Endodermal cell (in vitro differentiated cells): ENCODE data around the gene GOLGA8S. TPM values are rescaled to one million over a fixed set of nuclear protein-coding genes. Genes with fewer than 3 reads are reported as not detected.
"Not testable (repeated sequence)": the region's sequence is repeated elsewhere in the genome, so short reads cannot be mapped to it uniquely, and the experiment has no call there.

ENCODE experiments used
- DNase-seq: peaks from one replicate; pipeline ENCODE4 v3.0.0-alpha.2; 2017
- H3K27ac ChIP-seq: 2 replicates; pipeline ENCODE4 v1.5.1; 2013; ENCODE audit warnings: mild to moderate bottlenecking, low read depth, low read length, moderate library complexity
- H3K27me3 ChIP-seq: 2 replicates; pipeline ENCODE4 v1.6.1; 2013; ENCODE audit warnings: mild to moderate bottlenecking, low read length, moderate library complexity; ENCODE audit not compliant: insufficient read depth, control insufficient read depth, poor library complexity, severe bottlenecking
- H3K36me3 ChIP-seq: 2 replicates; pipeline ENCODE4 v1.7.0; 2013; ENCODE audit warnings: mild to moderate bottlenecking, low read length, moderate library complexity; ENCODE audit not compliant: control insufficient read depth, insufficient read depth
- H3K4me1 ChIP-seq: one replicate; pipeline ENCODE4 v1.7.0; 2013; ENCODE audit warnings: low read length; ENCODE audit not compliant: control insufficient read depth, insufficient read depth
- H3K4me3 ChIP-seq: 2 replicates; pipeline ENCODE4 v1.5.1; 2013; ENCODE audit warnings: mild to moderate bottlenecking, low read length, moderate library complexity
- H3K9ac ChIP-seq: 2 replicates; pipeline ENCODE4 v1.6.1; 2013; ENCODE audit warnings: mild to moderate bottlenecking, low read length, moderate library complexity; ENCODE audit not compliant: poor library complexity, severe bottlenecking; ENCODE audit errors: extremely low read depth
- H3K9me3 ChIP-seq: 2 replicates; pipeline ENCODE4 v1.6.1; 2013; ENCODE audit warnings: mild to moderate bottlenecking, low read length, moderate library complexity; ENCODE audit not compliant: control insufficient read depth
- H3K27ac Mint-ChIP-seq: 2 replicates; pipeline ENCODE4 v1.8.0; 2020; ENCODE audit warnings: mixed read lengths
- H3K27me3 Mint-ChIP-seq: 2 replicates; pipeline ENCODE4 v1.8.0; 2021; ENCODE audit warnings: mild to moderate bottlenecking, mixed read lengths; ENCODE audit not compliant: insufficient read depth
- H3K36me3 Mint-ChIP-seq: 2 replicates; pipeline ENCODE4 v1.8.0; 2020; ENCODE audit warnings: low read depth, mixed read lengths
- H3K4me1 Mint-ChIP-seq: 2 replicates; pipeline ENCODE4 v1.8.0; 2020; ENCODE audit warnings: mixed read lengths
- H3K4me3 Mint-ChIP-seq: 2 replicates; pipeline ENCODE4 v1.8.0; 2020; ENCODE audit warnings: mild to moderate bottlenecking, moderate library complexity, mixed read lengths
- H3K9me3 Mint-ChIP-seq: 2 replicates; pipeline ENCODE4 v1.8.0; 2020; ENCODE audit warnings: mild to moderate bottlenecking, mixed read lengths
- CTCF ChIP-seq: fragments of 200-600 bp; sonication (generic); conservative IDR thresholded peaks from 2 replicates; pipeline ENCODE4 v1.5.0; 2021; ENCODE audit warnings: antibody characterized with exemption, mild to moderate bottlenecking
- WGBS, 2 experiments: methylation state at CpG; one replicate each; pipeline versions ENCODE4 v1.1.5 to v1.1.7; 2013; ENCODE audit warnings: missing lambda C conversion rate in 2 of 2, mixed read lengths in 1 of 2; ENCODE audit not compliant: insufficient coverage in 1 of 2, insufficient read length in 1 of 2; 5-methylcytosine and 5-hydroxymethylcytosine counted together
- total RNA-seq, 2 donors: library from RNA; stranded (reverse); fragmentation: NEBNext Ultra II Directional in 1 of 2; extraction: Animal tissue kit (Norgen Biotek cat#: 25700) in 1 of 2; gene quantifications; 2 replicates in 1 of 2; 3 replicates in 1 of 2; pipeline ENCODE4 v1.2.1, GENCODE V29; 2021

GOLGA8S gene
- total RNA-seq, 2 donors from 2014 or later = 0.07 TPM; not detected in 1

- Histone ChIP-seq H3K36me3 (no peaks in the 10 kb centered on the region), H3K27me3 (no peaks in the 10 kb centered on the region), H3K27ac (no peak overlapping the region), H3K9me3 (no peaks in the 10 kb centered on the region), H3K4me1 (no peaks in the 10 kb centered on the region), H3K4me3 (no peak overlapping the region), H3K9ac (no peak overlapping the region)
- no peak for DNase-seq
- H3K27me3 Mint-ChIP-seq = no peaks in the 10 kb centered on the region
- no peaks in the 10 kb centered on the region for H3K36me3 Mint-ChIP-seq
- H3K9me3 Mint-ChIP-seq = peaks cover 70% of the 10 kb centered on the region
- 74 to 76% methylated on average over 8 to 14 of the region's 15 CpGs for WGBS, 2 experiments
- H3K27ac Mint-ChIP-seq = no peak overlapping the region
- no peaks in the 10 kb centered on the region for H3K4me1 Mint-ChIP-seq
- no peak overlapping the region for H3K4me3 Mint-ChIP-seq
- no peak for TF ChIP-seq CTCF
Measured at GRCh38 chr15:23395030-23395692, 40.6 kb downstream of the GOLGA8S start.

GRCh38 chr15:23395832-23396231 lies 41.3 kb downstream of the GOLGA8S start:
- Mint-ChIP-seq H3K27ac (no peak overlapping the region), H3K9me3 (peaks cover 67% of the 10 kb centered on the region), H3K4me3 (no peak overlapping the region), H3K4me1 (no peaks in the 10 kb centered on the region), H3K36me3 (no peaks in the 10 kb centered on the region), H3K27me3 (no peaks in the 10 kb centered on the region)
- DNase-seq = no peak
- no peak for TF ChIP-seq CTCF
- 69% methylated on average over 5 of the region's 5 CpGs; no CpG with 5 or more reads in 1 of the 2 experiments for WGBS, 2 experiments
- H3K36me3 ChIP-seq = no peaks in the 10 kb centered on the region
- H3K9me3 ChIP-seq = no peaks in the 10 kb centered on the region
- no peaks in the 10 kb centered on the region for H3K4me1 ChIP-seq
- no peak overlapping the region for H3K9ac ChIP-seq
- H3K4me3 ChIP-seq = no peak overlapping the region
- no peaks in the 10 kb centered on the region for H3K27me3 ChIP-seq
- no peak overlapping the region for H3K27ac ChIP-seq

- H3K27ac ChIP-seq = no peak overlapping the region
- Mint-ChIP-seq H3K4me1 (no peaks in the 10 kb centered on the region), H3K4me3 (no peak overlapping the region), H3K27me3 (peaks cover 3% of the 10 kb centered on the region), H3K27ac (no peak overlapping the region), H3K9me3 (peaks cover 78% of the 10 kb centered on the region), H3K36me3 (no peaks in the 10 kb centered on the region)
- H3K9me3 ChIP-seq = no peaks in the 10 kb centered on the region
- no peak for DNase-seq
- 86 to 89% methylated on average over 7 of the region's 7 CpGs for WGBS, 2 experiments
- no peak overlapping the region for H3K9ac ChIP-seq
- no peaks in the 10 kb centered on the region for H3K36me3 ChIP-seq
- H3K4me1 ChIP-seq = no peaks in the 10 kb centered on the region
- no peak overlapping the region for H3K4me3 ChIP-seq
- H3K27me3 ChIP-seq = no peaks in the 10 kb centered on the region
- TF ChIP-seq CTCF = no peak
Measured at GRCh38 chr15:23397779-23398178, 43.2 kb downstream of the GOLGA8S start.

GRCh38 chr15:23398357-23398756 lies 43.8 kb downstream of the GOLGA8S start:
- WGBS, 2 experiments = 90 to 100% methylated on average over 1 to 4 of the region's 4 CpGs
- H3K4me3 Mint-ChIP-seq, H3K27me3 ChIP-seq, H3K9ac ChIP-seq, H3K4me1 ChIP-seq, H3K4me3 ChIP-seq, H3K27me3 Mint-ChIP-seq, H3K36me3 ChIP-seq, H3K27ac Mint-ChIP-seq, H3K36me3 Mint-ChIP-seq, H3K4me1 Mint-ChIP-seq, H3K27ac ChIP-seq, H3K9me3 ChIP-seq, DNase-seq: not testable (repeated sequence)
- peaks cover 81% of the 10 kb centered on the region for H3K9me3 Mint-ChIP-seq

GRCh38 chr15:23399207-23399606 lies 44.7 kb downstream of the GOLGA8S start:
- WGBS, 2 experiments = 85 to 97% methylated on average over 5 of the region's 5 CpGs

More at GRCh38 chr15:23399207-23399606, 44.7 kb downstream of the GOLGA8S start:
- not testable (repeated sequence) for H3K9me3 ChIP-seq, H3K4me3 Mint-ChIP-seq, H3K36me3 ChIP-seq, DNase-seq, H3K27ac ChIP-seq, H3K4me1 Mint-ChIP-seq, H3K27me3 Mint-ChIP-seq, H3K27ac Mint-ChIP-seq, H3K9ac ChIP-seq, H3K4me1 ChIP-seq, H3K36me3 Mint-ChIP-seq, H3K4me3 ChIP-seq, H3K27me3 ChIP-seq
- H3K9me3 Mint-ChIP-seq = peaks cover 82% of the 10 kb centered on the region
